Superior temporal gyrus (tissue), 1 donor: Measurements from ENCODE around the gene MOB3B.
A peak's percentile ranks its signal among the peaks of the same experiment; 100 is the strongest.

Experiments
- DNase-seq: peaks from one replicate; pipeline ENCODE4 v3.0.0-alpha.2; 2016; ENCODE audit errors: extremely low spot score

MOB3B gene

DNA sequence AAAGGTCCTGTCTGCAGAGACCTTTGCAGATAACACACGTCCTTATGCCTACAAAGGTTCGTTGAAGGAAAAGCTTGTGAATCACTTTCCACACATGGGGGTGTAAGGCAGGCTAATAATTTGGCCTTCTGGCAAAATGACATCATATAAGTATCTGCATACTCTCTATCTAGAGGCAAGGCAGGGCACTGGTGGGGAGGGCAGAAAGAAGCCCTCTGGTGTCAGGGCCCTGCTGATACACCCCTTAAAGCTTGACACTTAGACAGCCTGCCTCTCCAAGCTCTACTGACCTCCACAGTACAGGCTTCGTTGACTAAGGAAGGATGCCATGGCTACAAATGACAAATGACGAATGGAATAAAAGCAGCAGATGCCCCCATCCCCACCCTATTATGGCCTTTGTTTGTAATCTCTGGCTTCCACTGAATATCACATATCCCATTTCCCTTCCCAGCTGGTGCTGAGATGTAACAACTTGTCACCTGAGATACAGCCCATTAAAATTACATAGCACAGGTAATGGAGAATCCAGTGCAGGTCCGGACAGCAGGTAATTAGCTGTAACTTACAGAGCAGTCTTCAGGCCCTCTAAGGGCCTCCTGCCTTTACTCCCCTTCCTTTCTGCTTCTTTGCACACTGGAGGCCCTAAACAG is 82.5 kb downstream of the MOB3B start:
- no peak for DNase-seq

DNA sequence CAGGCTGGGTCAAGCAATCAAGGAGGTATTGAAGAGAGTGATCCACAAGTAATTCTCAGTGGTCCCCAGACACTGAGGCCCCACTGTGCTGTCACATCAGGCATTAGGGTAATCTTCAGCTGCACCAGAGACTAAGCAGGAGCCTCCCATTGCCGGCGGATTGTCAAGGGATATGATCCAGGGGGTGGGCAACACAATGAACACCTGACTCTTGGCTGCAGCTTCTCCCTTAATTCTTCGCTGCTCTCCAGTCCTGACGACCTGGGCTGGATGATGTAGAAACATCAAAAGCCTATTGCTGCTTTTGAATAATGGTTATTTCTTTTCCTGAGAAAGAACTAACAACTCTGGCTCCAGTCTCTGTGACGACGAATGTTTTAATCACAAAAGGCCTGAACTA is 83.9 kb downstream of the MOB3B start:
- no peak for DNase-seq

GRCh38 chr9:27445057-27445595 is 84.5 kb downstream of the MOB3B start:
- DNase-seq = no peak

- no peak for DNase-seq
These were observed 87.2 kb downstream of the MOB3B start for GRCh38 chr9:27442464-27442863.

DNA sequence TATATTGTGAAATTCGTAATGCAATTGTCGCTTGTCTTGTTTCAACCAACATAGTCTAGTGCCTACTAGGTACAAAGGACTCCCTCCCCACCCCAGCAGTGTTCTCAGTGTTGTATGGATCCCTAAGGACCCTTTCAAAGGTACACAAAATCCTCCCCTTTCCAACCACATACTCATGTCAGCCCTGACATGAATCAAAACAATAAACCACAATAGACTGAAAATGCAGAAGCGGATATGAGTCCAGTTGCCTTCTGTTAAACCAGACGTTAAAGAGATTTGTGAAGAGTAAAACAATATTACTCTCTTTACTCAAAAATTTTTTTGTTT is 87.9 kb downstream of the MOB3B start:
- DNase-seq = no peak

DNA sequence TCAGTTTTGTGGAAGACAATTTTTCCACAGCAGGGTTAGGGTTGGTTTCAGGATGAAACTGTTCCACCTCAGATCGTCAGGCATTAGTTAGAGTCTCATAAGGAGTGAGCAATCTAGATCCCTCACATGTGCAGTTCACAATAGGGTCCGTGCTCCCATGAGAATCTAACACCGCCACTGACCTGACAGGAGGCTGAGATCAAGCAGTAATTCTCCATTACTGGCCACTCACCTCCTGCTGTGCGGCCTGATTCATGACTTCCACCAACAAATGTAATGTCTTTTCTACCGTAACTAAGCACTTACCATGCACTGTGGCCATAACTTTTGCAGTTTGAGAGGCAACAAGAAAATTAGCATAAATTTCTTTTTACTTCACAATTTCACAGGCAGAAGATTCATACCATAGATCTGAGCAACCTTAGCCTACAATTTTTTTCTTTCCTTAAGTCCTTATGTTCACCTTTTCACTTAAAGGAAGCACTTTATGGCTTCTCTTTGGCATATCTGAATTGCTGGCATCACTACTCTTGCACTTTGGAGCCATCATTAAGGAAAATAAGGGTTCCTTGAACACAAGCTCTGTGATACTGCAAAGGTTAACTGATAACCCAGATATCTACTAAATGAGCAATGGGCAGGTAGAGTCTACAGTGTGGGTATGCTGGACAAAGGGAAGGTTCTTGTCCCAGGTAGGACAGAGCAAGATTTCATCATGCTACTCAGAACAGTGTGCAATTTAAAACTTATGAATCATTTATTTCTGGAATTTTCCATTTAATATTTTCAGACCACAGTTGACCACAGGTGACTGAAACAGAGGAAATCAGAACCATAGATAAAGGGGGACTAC is 88.5 kb downstream of the MOB3B start:
- DNase-seq = no peak

DNA sequence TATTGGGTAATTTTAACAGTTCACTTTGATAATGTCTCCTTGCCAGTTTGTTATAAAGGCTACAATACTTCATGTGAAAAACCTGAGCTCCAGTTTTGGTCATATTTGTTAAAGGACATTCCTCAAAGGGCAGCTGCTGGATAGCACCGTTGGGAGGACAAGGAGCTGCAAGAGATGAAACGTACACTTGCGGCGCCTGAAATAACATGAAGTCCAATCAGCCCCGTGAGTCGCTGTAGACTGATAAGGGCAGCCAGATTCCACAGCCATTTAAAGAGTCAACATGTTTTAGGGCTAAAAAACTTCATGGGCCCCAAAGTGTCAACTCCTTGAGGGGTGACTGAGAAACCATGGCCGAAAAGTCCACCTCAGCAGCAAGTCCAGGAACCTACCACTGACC is 91.1 kb downstream of the MOB3B start:
- DNase-seq = no peak

GRCh38 chr9:27437652-27438373 is 91.8 kb downstream of the MOB3B start:
- DNase-seq = no peak

- DNase-seq = no peak
These were observed 93.4 kb downstream of the MOB3B start for GRCh38 chr9:27436234-27436633.

DNA sequence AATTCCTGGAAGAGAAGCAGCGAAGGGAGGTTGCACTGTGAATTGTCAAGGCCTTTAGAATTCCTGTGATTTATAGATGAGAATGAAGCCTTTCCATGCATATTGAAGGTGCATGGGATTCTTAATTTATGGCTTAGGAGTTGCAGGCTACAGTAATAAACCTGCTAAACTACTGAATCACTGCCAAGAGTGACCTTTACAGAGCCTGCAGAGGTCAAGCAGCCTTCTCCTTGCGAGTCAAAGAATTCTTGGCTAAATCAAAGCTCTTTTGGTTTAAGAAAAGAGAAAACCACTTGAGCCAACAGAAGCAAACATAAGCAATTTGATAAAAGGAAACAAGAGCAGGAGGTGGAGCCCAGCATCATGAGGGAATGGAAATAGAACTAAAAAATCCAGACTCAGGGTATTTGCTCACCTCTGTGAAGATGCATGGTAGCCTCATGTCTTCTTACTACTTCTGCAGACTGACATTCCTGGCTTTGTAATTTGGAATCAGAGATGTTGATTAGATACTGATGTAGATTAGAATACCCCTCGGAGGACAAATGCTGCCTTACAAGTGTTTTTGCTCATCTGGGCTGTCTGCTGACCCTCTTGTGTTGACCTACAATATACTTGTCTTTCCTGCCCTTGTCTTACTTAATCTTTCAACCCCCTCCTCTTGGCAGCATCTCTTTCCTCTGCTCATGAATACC is 95.8 kb downstream of the MOB3B start:
- no peak for DNase-seq

- no peak for DNase-seq
These were observed 97.3 kb downstream of the MOB3B start for GRCh38 chr9:27432308-27432707.

DNA sequence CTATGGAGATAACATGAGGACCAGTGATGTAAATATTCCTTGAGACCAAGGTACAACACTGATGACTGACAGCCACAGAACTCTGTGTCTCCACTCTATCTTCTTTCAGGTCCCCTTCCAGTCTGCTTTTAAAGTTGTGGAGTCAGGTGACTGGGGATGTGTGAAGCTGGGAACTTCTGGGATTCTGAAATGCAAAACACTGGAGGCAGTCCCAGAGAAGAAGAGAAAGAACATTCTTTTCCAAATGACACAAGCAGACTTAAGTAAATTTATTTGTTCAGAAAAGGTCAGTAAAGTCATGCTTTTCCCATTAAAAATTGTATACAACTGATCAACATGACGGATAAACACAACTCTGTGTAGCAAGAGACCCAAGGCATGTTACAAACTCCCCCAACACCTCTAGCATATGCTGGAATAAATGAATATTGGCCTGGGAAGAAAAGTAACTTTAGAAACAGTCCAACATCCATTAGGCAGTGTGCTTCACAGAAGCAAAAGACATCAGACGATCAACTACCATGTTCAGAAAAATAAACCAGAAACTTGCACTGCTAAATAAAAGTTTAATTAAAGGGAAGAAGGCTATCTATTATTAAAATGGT is 98.0 kb downstream of the MOB3B start:
- DNase-seq = no peak

GRCh38 chr9:27430750-27431535 is 98.7 kb downstream of the MOB3B start:
- no peak for DNase-seq

DNA sequence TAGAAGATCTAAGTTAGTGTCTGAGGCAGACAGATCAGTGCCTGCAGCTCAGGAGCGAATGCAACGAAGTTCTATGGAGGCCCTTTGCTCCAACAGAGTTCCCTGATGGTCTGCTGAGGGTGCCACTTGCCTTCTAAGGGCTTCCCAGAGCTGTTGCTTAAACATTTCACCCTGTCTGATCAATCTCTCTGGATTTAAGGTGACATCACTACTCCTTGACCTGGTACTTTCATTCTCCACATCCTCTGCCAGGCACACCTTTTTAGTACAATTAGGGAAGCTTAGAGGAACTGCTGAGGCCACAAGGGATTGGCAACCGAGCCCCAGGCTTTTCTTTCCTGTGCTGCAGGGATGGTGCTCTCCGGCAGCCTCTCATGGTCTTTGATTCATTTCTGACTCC is 99.7 kb downstream of the MOB3B start:
- DNase-seq = no peak

- DNase-seq = peak; percentile 87
These were observed 100.2 kb downstream of the MOB3B start for GRCh38 chr9:27429436-27429835.

DNA sequence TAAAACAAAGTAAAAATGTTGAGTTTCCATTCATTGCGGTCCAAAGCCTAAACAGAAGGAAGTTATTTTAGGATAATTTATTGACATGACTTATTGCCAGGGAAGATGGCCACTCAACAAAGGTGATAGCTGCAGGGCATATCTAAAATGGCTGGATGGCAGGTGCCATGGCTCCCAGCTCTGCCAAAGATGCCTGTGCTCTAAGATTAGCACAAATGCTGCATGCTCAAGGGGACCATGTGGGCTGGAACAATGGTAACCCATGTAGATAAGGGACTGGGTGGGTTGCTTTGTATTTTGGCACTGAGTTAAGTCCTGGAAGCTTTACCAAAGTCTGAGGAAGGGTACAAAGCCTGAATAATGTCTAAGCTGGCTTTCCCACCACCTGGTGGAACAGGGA is 101.1 kb downstream of the MOB3B start:
- DNase-seq = no peak

DNA sequence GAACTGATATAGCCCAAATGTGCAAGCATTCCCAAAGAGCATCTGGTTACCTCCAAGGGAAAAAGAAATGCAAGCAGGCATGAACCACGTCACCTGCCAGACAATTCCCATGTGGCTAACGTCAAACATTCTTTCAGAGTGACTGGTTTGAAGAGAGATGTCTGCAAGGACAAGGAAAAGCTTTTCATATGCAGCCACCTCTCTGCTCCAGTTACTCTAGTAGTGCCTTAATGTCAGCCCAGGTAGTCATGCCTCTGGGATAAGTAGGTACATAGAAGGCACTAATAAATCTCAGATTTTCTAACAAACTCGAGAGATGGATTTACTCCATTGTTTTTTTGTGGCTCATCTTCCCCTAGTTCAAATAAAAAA is 102.4 kb downstream of the MOB3B start:
- no peak for DNase-seq

DNA sequence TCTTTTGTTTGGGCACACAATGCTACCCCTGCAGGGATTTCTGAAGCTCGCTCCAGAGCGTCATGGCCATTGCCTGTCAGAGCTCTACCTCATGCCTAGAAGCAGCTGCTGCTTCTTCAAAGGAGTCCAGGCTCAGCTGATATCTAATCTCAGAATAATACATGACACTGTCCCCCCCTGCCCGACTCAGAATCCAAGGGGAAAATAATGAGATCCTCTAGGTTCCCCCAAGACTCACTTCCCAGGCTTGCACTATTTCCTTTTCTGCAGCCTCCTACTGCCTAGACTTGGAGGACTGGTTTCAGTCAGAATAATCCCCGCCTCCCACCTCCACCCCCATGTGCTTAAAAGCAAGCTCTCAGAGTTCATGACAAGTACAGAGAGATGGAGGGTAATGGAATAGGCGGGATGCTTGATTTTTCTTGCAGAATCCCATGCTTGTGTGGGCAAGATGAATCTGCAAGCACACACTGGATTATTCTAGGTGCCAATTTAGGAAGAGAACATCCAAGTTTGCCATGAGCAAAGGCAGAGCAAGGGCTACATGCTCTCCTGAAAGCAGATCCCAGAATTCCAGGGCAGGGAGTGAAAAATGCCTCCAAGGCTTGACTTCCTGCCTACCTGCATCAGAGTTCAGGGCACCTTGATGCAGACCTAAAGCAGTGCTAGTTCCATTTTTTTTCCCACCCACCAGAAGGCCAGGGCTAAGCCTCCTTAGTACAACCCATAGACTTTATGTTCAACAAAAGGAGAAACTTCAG is 102.9 kb downstream of the MOB3B start:
- DNase-seq = no peak

GRCh38 chr9:27425827-27426510 is 103.6 kb downstream of the MOB3B start:
- no peak for DNase-seq
